Nephron (organoid): ENCODE results near the gene SLC29A4.
"Not testable (repeated sequence)": the region's sequence is repeated elsewhere in the genome, so short reads cannot be mapped to it uniquely, and the experiment has no call there.

Experiments used
- H3K27ac Mint-ChIP-seq, 3 experiments: 2 replicates each; pipeline ENCODE4 v1.8.0; 2020; ENCODE audit warnings: mixed read lengths in 3 of 3, mild to moderate bottlenecking in 2 of 3, moderate library complexity in 1 of 3
- H3K27me3 Mint-ChIP-seq: 2 replicates; pipeline ENCODE4 v1.8.0; 2021; ENCODE audit warnings: low read depth, mild to moderate bottlenecking, moderate library complexity, mixed read lengths
- H3K36me3 Mint-ChIP-seq: 2 replicates; pipeline ENCODE4 v1.8.0; 2020; ENCODE audit warnings: low read depth, mixed read lengths
- H3K4me1 Mint-ChIP-seq: 2 replicates; pipeline ENCODE4 v1.8.0; 2020; ENCODE audit warnings: mixed read lengths
- H3K4me3 Mint-ChIP-seq, 3 experiments: 2 replicates each; pipeline ENCODE4 v1.8.0; 2020; ENCODE audit warnings: mild to moderate bottlenecking in 3 of 3, mixed read lengths in 3 of 3, moderate library complexity in 2 of 3
- H3K9me3 Mint-ChIP-seq: 2 replicates; pipeline ENCODE4 v1.8.0; 2020; ENCODE audit warnings: mixed read lengths
- TF ChIP-seq, protein P1 (sequence below), 3 experiments: fragments of 200-600 bp; sonication (generic); IDR thresholded peaks; one replicate each; pipeline ENCODE4 v1.5.0; 2021; ENCODE audit warnings: antibody characterized with exemption in 3 of 3; ENCODE audit not compliant: unreplicated experiment in 3 of 3

Gene SLC29A4

DNA sequence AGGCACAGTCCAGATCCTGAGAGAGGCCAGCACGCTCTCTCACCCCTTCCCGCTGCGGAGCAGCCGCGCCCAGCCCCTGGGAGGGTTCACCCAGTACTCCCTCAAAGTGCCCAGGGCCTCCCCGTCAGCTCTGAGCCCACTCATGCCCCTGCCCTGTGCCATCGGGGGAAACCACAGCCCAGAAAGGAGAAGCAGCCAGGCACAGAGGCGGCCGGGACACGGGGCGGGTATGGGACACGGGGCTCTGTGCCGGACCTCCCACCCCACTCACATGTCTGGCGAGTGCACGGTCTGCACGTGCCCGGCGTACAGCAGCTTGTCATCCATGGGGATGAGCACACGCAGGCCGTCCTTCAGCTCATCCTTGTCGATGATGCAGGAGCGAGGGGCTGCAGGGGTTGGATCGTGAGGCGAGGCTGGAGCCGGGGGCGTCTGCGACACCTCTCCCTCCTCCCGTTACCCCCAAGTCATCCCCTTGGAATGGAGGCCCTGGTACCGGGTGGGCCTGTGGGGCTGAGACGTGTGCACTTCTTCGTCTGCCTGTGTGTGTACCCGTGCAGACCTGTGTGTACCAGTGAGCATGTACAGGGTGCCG, 38.2 kb downstream of the SLC29A4 start:
- TF ChIP-seq, protein P1, sequence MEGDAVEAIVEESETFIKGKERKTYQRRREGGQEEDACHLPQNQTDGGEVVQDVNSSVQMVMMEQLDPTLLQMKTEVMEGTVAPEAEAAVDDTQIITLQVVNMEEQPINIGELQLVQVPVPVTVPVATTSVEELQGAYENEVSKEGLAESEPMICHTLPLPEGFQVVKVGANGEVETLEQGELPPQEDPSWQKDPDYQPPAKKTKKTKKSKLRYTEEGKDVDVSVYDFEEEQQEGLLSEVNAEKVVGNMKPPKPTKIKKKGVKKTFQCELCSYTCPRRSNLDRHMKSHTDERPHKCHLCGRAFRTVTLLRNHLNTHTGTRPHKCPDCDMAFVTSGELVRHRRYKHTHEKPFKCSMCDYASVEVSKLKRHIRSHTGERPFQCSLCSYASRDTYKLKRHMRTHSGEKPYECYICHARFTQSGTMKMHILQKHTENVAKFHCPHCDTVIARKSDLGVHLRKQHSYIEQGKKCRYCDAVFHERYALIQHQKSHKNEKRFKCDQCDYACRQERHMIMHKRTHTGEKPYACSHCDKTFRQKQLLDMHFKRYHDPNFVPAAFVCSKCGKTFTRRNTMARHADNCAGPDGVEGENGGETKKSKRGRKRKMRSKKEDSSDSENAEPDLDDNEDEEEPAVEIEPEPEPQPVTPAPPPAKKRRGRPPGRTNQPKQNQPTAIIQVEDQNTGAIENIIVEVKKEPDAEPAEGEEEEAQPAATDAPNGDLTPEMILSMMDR (IDR thresholded peaks at IDR 0.05; ENCODE audit: unreplicated experiment in 3 of 3), result no peak
- H3K4me1 Mint-ChIP-seq, result no peaks in the 10 kb centered on the region
- peaks cover 20% of the 10 kb centered on the region for H3K9me3 Mint-ChIP-seq
- no peak overlapping the region for H3K4me3 Mint-ChIP-seq
- no peak overlapping the region for H3K27ac Mint-ChIP-seq
- H3K36me3 Mint-ChIP-seq, result peaks cover 82% of the 10 kb centered on the region
- H3K27me3 Mint-ChIP-seq, result no peaks in the 10 kb centered on the region

DNA sequence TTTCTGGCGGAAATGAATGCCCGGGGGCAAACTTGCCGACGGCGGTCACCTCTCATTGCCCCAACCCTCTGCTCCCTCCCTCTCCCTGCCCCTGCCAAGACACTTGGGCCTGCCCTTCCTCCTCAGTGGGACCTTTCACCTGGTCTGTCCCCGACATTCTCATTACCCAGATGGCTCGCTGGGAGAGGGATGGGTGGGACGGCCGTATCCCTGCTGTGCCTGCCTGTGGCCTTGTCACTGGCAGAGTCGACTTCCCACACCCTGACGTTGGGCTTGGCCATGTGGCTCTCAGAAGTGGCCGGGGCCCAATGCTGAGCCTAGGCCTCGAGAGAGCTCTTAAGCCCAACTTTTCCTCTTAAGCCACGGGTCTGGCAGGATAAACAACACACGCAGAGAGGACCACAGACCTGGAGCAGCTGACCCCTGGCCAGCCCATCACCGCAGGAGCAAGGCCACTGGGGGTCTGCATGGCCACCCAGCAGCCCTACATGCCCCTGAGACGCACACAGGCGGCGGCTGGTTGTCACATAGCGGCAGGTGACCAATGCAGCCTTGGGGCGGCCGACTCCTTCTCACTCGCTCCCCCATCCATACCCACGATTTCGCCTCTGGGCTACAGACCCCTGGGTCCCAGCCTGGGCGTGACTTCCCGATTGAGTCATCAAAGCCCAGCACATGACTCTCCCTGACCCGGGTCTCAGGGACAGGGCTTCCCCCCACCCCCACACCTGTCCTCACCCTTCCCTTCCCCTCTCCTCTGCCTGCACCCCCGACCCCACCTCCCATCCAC, 40.1 kb downstream of the SLC29A4 start:
- no peaks in the 10 kb centered on the region for H3K4me1 Mint-ChIP-seq
- peaks cover 83% of the 10 kb centered on the region for H3K36me3 Mint-ChIP-seq
- no peak overlapping the region for H3K27ac Mint-ChIP-seq
- no peak overlapping the region for H3K4me3 Mint-ChIP-seq
- TF ChIP-seq, protein P1 (IDR thresholded peaks at IDR 0.05; ENCODE audit: unreplicated experiment in 3 of 3), result no peak
- H3K9me3 Mint-ChIP-seq, result peaks cover 17% of the 10 kb centered on the region
- no peaks in the 10 kb centered on the region for H3K27me3 Mint-ChIP-seq

DNA sequence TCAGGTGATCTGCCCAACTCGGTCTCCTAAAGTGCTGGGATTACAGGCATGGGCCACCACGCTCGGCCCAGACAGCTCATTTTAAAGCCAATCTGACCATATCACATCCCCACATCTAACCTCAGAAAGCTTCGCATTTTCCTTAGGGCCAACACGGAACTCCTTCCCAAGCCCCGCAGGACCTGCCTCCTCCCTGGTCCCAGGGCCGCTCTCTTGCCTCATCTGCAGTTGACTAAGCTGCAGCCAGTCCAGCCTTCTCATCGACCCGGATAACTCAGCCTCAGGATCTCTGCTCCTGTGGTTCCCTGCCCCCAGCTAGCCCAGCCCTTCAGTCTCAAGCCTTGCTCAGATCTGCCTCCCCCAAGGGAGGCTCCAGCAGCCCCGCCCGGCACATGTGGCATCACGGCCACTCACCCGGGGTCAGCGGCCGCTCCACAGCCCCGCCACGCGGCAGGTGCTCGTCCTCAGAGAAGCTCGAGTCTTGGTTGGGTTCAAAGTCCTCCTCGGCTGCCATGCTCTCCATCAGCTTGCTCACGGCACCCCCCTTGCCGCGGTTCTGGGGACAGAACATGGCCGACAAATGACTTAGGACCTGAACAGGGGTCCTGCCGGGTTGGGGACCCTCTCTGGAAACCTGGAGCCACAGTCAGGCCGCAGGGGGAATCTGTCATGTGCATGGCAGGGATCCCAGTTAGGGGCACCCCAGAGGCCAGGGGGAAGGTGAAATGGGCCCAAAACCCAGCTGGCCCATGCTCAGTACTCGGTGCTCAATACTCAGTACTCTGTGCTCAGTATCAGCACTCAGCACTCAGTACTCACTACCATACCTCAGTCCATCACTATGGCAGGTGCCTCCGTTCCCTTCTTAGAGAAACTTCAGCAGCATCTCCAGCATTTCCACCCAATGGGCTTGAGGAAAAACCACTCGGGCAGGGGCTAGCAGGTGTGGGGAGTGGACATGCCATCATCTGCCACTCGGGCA, 41.3 kb downstream of the SLC29A4 start:
- H3K36me3 Mint-ChIP-seq, result peaks cover 74% of the 10 kb centered on the region
- H3K4me3 Mint-ChIP-seq, H3K4me1 Mint-ChIP-seq, H3K27ac Mint-ChIP-seq, H3K27me3 Mint-ChIP-seq, H3K9me3 Mint-ChIP-seq: not testable (repeated sequence)

DNA sequence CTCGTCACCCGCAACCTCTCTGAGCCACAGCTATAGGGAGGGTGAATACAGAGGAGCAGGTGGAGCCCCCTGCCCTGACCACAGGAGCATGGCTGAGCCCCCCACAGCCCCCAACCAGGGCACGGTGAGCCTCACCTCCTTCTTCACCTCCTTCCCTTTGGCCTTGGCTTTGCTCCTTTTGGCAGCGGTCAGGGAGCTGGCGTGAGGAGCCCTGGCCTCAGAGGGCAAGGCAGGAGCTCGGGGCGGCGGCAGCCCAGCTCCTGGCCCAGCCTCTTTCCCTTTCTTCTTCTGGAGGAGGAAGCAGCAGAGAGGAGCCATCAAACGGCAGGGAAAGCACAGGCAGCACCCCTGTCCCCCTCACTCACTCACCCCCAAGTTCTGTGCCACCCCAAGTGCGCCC, 42.2 kb downstream of the SLC29A4 start:
- TF ChIP-seq, protein P1 (IDR thresholded peaks at IDR 0.05; ENCODE audit: unreplicated experiment in 3 of 3), result no peak
- H3K9me3 Mint-ChIP-seq, result peaks cover 1% of the 10 kb centered on the region
- no peaks in the 10 kb centered on the region for H3K27me3 Mint-ChIP-seq
- no peak overlapping the region for H3K27ac Mint-ChIP-seq
- H3K36me3 Mint-ChIP-seq, result peaks cover 71% of the 10 kb centered on the region
- H3K4me3 Mint-ChIP-seq, result no peak overlapping the region
- H3K4me1 Mint-ChIP-seq, result no peaks in the 10 kb centered on the region

DNA sequence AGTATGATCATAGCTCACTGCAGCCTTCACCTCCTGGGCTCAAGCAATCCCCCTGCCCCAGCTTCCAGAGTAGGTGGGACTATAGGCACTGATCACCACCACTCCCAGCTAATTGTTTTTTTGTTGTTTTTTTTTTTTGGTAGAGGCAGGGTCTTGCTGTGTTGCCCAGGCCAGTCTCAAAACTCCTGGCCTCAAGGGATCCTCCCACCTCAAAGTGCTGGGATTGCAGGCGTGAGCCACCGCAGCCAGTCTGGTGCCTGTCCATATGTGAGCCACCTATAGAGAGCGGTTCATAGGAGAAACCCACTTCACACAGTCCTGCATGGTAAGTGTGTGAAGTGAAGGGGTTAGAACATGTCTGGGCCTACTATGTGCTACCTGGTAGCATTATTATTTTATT, 47.5 kb downstream of the SLC29A4 start:
- no peaks in the 10 kb centered on the region for H3K4me1 Mint-ChIP-seq

More for the DNA sequence above, 47.5 kb downstream of the SLC29A4 start:
- no peak overlapping the region for H3K4me3 Mint-ChIP-seq
- no peaks in the 10 kb centered on the region for H3K27me3 Mint-ChIP-seq
- H3K36me3 Mint-ChIP-seq, result peaks cover 65% of the 10 kb centered on the region
- no peak overlapping the region for H3K27ac Mint-ChIP-seq
- TF ChIP-seq, protein P1 (IDR thresholded peaks at IDR 0.05; ENCODE audit: unreplicated experiment in 3 of 3), result no peak
- no peaks in the 10 kb centered on the region for H3K9me3 Mint-ChIP-seq
